Fibroblast of lung (primary cell): ENCODE measurements around the gene HOXC11. TPM values are rescaled to one million over a fixed set of nuclear protein-coding genes. Genes with fewer than 3 reads are reported as not detected.

Experiments used
- DNase-seq, 2 donors: peaks; one replicate each; pipeline versions ENCODE4 v3.0.0 to v3.0.0-alpha.2; 2010; ENCODE audit warnings: low read depth in 2 of 2
- H2AFZ ChIP-seq: 2 replicates; pipeline ENCODE4 v1.5.1; 2012; ENCODE audit warnings: low read length, control low read depth, inconsistent platforms
- H3K27ac ChIP-seq: 2 replicates; pipeline ENCODE4 v1.5.1; 2011; ENCODE audit warnings: low read length, control low read depth; ENCODE audit not compliant: insufficient read depth
- H3K27me3 ChIP-seq: 2 replicates; pipeline ENCODE4 v1.5.1; 2011; ENCODE audit warnings: mild to moderate bottlenecking, low read length; ENCODE audit not compliant: control insufficient read depth, insufficient read depth
- H3K36me3 ChIP-seq: 2 replicates; pipeline ENCODE4 v1.5.1; 2011; ENCODE audit warnings: low read length; ENCODE audit not compliant: control insufficient read depth, insufficient read depth
- H3K4me1 ChIP-seq: 2 replicates; pipeline ENCODE4 v1.5.1; 2011; ENCODE audit warnings: low read length; ENCODE audit not compliant: control insufficient read depth, insufficient read depth; ENCODE audit errors: extremely low read depth
- H3K4me2 ChIP-seq: 2 replicates; pipeline ENCODE4 v1.5.1; 2011; ENCODE audit warnings: low read length, control low read depth; ENCODE audit not compliant: insufficient read depth; ENCODE audit errors: extremely low read depth
- H3K4me3 ChIP-seq, 4 experiments: fragments of 200-600 bp in 1 of 4; sonication (generic) in 1 of 4; replicated peaks in 1 of 4; 2 replicates each; pipeline ENCODE4 v1.5.1; 2011 to 2016; ENCODE audit warnings: low read length in 4 of 4, low read depth in 3 of 4, mild to moderate bottlenecking in 3 of 4, control low read depth in 2 of 4, inconsistent platforms in 1 of 4, mixed read lengths in 1 of 4; ENCODE audit not compliant: insufficient read depth in 1 of 4; ENCODE audit errors: control extremely low read depth in 1 of 4
- H3K79me2 ChIP-seq: 2 replicates; pipeline ENCODE4 v1.5.1; 2012; ENCODE audit warnings: mild to moderate bottlenecking, low read length, inconsistent platforms; ENCODE audit not compliant: control insufficient read depth, insufficient read depth
- H3K9ac ChIP-seq: 2 replicates; pipeline ENCODE4 v1.5.1; 2011; ENCODE audit warnings: mild to moderate bottlenecking, low read length, control low read depth; ENCODE audit not compliant: insufficient read depth
- H3K9me3 ChIP-seq: 2 replicates; pipeline ENCODE4 v1.5.1; 2012; ENCODE audit warnings: low read depth, low read length; ENCODE audit not compliant: control insufficient read depth, insufficient read depth
- H4K20me1 ChIP-seq: 2 replicates; pipeline ENCODE4 v1.5.1; 2011; ENCODE audit warnings: low read length; ENCODE audit not compliant: control insufficient read depth, insufficient read depth; ENCODE audit errors: extremely low read depth
- EZH2 ChIP-seq: IDR thresholded peaks from 2 replicates; pipeline ENCODE4 v1.5.1; 2012; ENCODE audit warnings: low read length, control low read depth, mild to moderate bottlenecking; ENCODE audit errors: missing control alignments
- polyA plus RNA-seq, 2 donors: library from polyadenylated mRNA; depleted of rRNA in 1 of 2; stranded (reverse) in 1 of 2; unstranded in 1 of 2; fragments of >200 nt; gene quantifications; 2 replicates each; pipeline ENCODE4 v1.2.1, GENCODE V29; 2011 to 2012; ENCODE audit warnings: missing spikeins in 1 of 2
- total RNA-seq: library from RNA; depleted of rRNA; stranded (reverse); fragments of >200 nt; gene quantifications from 2 replicates; pipeline ENCODE4 v1.2.1, GENCODE V29; 2014
- TF ChIP-seq, protein P1 (sequence below), 2 donors: IDR thresholded peaks in 1 of 2; conservative IDR thresholded peaks in 1 of 2; 1 replicate in 1 of 2; 2 replicates in 1 of 2; pipeline ENCODE4 v1.5.1; 2011 to 2012; ENCODE audit warnings: low read length in 2 of 2, control low read depth in 1 of 2, inconsistent platforms in 1 of 2, low read depth in 1 of 2, mild to moderate bottlenecking in 1 of 2

The HOXC11 gene
- total and polyA plus RNA-seq, 2 donors (not counting 1 experiment from before 2014, with no cell fraction given): not detected

DNA sequence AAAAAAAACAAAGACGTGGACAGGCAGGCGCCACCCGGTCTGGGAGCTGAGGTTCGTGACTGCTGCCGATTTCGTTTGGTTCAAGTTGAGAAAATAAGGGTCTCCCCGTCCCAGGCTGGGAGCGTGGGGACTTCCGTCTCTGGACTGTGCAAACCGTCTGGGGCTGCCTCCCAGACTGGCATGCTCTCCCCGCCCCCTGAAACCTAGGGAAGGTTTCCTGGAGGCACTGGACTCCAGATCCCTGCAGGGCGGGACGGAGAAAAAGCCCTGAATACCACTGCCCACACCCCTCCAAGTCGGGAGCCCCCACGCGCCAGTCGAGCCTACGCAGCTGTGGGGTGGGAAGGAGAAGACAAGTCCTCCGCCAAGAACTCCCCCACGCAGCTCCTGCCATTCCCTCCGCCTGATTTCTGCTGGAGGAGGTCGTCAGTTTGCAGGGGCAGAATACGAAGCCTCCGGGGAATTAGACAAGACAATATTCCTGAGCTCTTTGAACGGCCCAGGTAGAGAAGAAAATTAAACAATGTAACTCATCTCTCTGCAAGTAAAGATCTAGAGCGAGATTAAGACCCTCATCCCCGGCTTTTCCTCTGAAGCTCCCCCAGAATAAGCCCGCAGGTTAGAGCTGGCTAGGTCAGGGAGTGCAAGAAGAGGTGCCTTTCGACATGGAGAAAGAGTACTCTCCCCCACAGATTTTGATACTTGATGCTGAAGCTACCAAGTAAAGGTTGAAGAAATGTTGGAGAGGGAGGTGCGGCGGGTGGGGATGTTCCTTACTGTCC lies 44.7 kb upstream of the HOXC11 start:
- no peak overlapping the region for H3K9ac ChIP-seq
- no peaks in the 10 kb centered on the region for H3K36me3 ChIP-seq
- H3K27me3 ChIP-seq: peaks cover 71% of the 10 kb centered on the region
- H3K4me1 ChIP-seq: no peaks in the 10 kb centered on the region
- H2AFZ ChIP-seq: no peak overlapping the region
- H3K4me3 ChIP-seq: no peak overlapping the region
- no peak overlapping the region for H3K27ac ChIP-seq
- H3K79me2 ChIP-seq: no peaks in the 10 kb centered on the region
- H3K9me3 ChIP-seq: no peaks in the 10 kb centered on the region
- no peaks in the 10 kb centered on the region for H4K20me1 ChIP-seq
- no peak overlapping the region for H3K4me2 ChIP-seq
- TF ChIP-seq, protein P1, sequence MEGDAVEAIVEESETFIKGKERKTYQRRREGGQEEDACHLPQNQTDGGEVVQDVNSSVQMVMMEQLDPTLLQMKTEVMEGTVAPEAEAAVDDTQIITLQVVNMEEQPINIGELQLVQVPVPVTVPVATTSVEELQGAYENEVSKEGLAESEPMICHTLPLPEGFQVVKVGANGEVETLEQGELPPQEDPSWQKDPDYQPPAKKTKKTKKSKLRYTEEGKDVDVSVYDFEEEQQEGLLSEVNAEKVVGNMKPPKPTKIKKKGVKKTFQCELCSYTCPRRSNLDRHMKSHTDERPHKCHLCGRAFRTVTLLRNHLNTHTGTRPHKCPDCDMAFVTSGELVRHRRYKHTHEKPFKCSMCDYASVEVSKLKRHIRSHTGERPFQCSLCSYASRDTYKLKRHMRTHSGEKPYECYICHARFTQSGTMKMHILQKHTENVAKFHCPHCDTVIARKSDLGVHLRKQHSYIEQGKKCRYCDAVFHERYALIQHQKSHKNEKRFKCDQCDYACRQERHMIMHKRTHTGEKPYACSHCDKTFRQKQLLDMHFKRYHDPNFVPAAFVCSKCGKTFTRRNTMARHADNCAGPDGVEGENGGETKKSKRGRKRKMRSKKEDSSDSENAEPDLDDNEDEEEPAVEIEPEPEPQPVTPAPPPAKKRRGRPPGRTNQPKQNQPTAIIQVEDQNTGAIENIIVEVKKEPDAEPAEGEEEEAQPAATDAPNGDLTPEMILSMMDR (conservative IDR thresholded peaks at IDR 0.05 in 1 of 2, IDR thresholded peaks at IDR 0.05 in 1 of 2; ENCODE audit: low read depth in 1 of 2, low read length in 2 of 2): no peak
- TF ChIP-seq EZH2: peak; percentile 74
- no peak for DNase-seq

GRCh38 chr12:53929527-53929926 lies 43.4 kb upstream of the HOXC11 start:
- no peak for DNase-seq
- no peak for TF ChIP-seq EZH2
- TF ChIP-seq, protein P1 (conservative IDR thresholded peaks at IDR 0.05 in 1 of 2, IDR thresholded peaks at IDR 0.05 in 1 of 2; ENCODE audit: low read depth in 1 of 2, low read length in 2 of 2): no peak
- no peak overlapping the region for H3K4me3 ChIP-seq
- H2AFZ ChIP-seq: no peak overlapping the region
- H3K9ac ChIP-seq: no peak overlapping the region
- H3K36me3 ChIP-seq: no peaks in the 10 kb centered on the region
- H4K20me1 ChIP-seq: no peaks in the 10 kb centered on the region
- no peaks in the 10 kb centered on the region for H3K9me3 ChIP-seq
- H3K27ac ChIP-seq: no peak overlapping the region
- H3K27me3 ChIP-seq: peaks cover 77% of the 10 kb centered on the region
- H3K4me1 ChIP-seq: no peaks in the 10 kb centered on the region
- H3K79me2 ChIP-seq: no peaks in the 10 kb centered on the region
- no peak overlapping the region for H3K4me2 ChIP-seq

DNA sequence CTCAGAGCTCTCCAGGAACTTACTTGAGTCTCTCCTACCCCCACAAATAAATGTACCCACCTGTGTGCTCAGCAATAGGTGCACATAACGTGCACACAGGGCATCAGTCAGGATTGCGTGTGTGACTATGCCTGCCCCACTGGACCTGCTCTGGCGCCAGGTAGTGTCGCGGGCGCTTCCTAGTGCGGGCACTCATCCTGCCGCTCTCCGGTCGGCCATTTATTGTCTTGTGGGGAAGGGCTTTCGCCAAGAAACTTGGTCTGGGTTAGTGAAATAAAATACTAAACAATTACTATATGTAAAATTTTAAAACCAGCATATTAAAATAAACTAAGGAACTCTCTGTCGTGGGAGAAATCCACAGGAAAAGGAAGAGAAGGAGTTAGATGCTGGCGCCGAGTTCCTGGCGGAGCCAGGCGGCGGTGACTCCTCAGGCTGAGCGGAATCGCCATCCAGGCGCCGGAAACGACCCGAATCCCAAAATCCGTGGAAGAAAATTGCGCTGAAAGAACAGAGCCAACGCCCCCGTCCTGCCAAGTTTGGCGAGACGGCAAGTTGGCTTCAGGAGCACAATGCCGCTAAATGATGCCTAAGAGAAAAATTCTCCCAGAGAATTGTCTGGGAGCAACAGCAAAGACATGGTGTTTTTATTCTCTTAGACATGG lies 42.2 kb upstream of the HOXC11 start:
- Histone ChIP-seq H3K9me3 (no peaks in the 10 kb centered on the region), H3K79me2 (no peaks in the 10 kb centered on the region), H3K4me1 (no peaks in the 10 kb centered on the region), H3K27ac (no peak overlapping the region), H3K4me3 (no peak overlapping the region), H3K9ac (no peak overlapping the region), H3K27me3 (peaks cover 83% of the 10 kb centered on the region), H3K36me3 (no peaks in the 10 kb centered on the region), H4K20me1 (no peaks in the 10 kb centered on the region), H2AFZ (no peak overlapping the region), H3K4me2 (no peak overlapping the region)
- TF ChIP-seq, protein P1 (conservative IDR thresholded peaks at IDR 0.05 in 1 of 2, IDR thresholded peaks at IDR 0.05 in 1 of 2; ENCODE audit: low read depth in 1 of 2, low read length in 2 of 2): no peak
- peak; percentile 87 for TF ChIP-seq EZH2
- DNase-seq: no peak
